H1 (cell line): ENCODE results near the gene FAS. TPM values are rescaled to one million over a fixed set of nuclear protein-coding genes. Genes with fewer than 3 reads are reported as not detected.

Experiments
- HDAC2 ChIP-seq, 2 experiments: fragments of 300-600 bp in 1 of 2; sonication (generic) in 1 of 2; IDR thresholded peaks; 2 replicates each; pipeline ENCODE4 v1.6.1; 2011 to 2012; ENCODE audit warnings: low read depth in 2 of 2, low read length in 2 of 2, mild to moderate bottlenecking in 2 of 2, moderate library complexity in 2 of 2, borderline replicate concordance in 1 of 2, inconsistent platforms in 1 of 2
- SUZ12 ChIP-seq: fragments of 200-600 bp; sonication (generic); IDR thresholded peaks from 2 replicates; pipeline ENCODE4 v1.6.1; 2012; ENCODE audit warnings: mild to moderate bottlenecking, inconsistent platforms, low read length, moderate library complexity, mixed read lengths
- polyA plus RNA-seq, 7 experiments: library from polyadenylated mRNA; depleted of rRNA in 3 of 7; stranded (reverse) in 5 of 7; unstranded in 2 of 7; fragments of >200 nt in 5 of 7; fragments of 200-250 nt in 2 of 7; gene quantifications; 1 replicate in 5 of 7; 2 replicates in 1 of 7; 4 replicates in 1 of 7; pipeline versions ENCODE4 v1.2.1 to v1.2.3, GENCODE V29; 2011 to 2013; ENCODE audit warnings: missing spikeins in 2 of 7, mixed read lengths in 2 of 7
- total RNA-seq: library from RNA; stranded (reverse); fragmentation: NEBNext Ultra II Directional; extraction: Animal tissue kit (Norgen Biotek cat#: 25700); gene quantifications from 2 replicates; pipeline ENCODE4 v1.2.1, GENCODE V29; 2021

Gene FAS
- total and polyA plus RNA-seq, 2 of the 8 experiments (the other 6 are each of a cell fraction or from before 2014, with no cell fraction given): 4.0 to 6.7 TPM

- no peak for TF ChIP-seq SUZ12
- no peak for TF ChIP-seq HDAC2 (IDR thresholded peaks at IDR 0.05; ENCODE audit: borderline replicate concordance in 1 of 2, low read depth in 2 of 2, low read length in 2 of 2)
- TF ChIP-seq, all 59 proteins: peak for 0
Measured at GRCh38 chr10:88964360-88964759, 26.2 kb upstream of the FAS start (continued).
